HUES64 (cell line): ENCODE data around the gene PLXNC1.
A peak's percentile ranks its signal among the peaks of the same experiment; 100 is the strongest.

Experiments used
- H3K27ac ChIP-seq: 2 replicates; pipeline ENCODE4 v1.7.0; 2013; ENCODE audit warnings: low read depth, low read length, inconsistent platforms
- H3K27me3 ChIP-seq: 2 replicates; pipeline ENCODE4 v1.6.1; 2013; ENCODE audit warnings: mild to moderate bottlenecking, low read length; ENCODE audit not compliant: insufficient read depth
- H3K36me3 ChIP-seq: 2 replicates; pipeline ENCODE4 v1.6.1; 2013; ENCODE audit warnings: mild to moderate bottlenecking, low read length; ENCODE audit not compliant: insufficient read depth
- H3K4me1 ChIP-seq: 2 replicates; pipeline ENCODE4 v1.6.1; 2013; ENCODE audit warnings: mild to moderate bottlenecking, low read length, moderate library complexity; ENCODE audit not compliant: insufficient read depth
- H3K4me3 ChIP-seq: 2 replicates; pipeline ENCODE4 v1.5.1; 2013; ENCODE audit warnings: mild to moderate bottlenecking, low read length, moderate library complexity
- H3K9ac ChIP-seq: 2 replicates; pipeline ENCODE4 v1.6.1; 2013; ENCODE audit warnings: mild to moderate bottlenecking, low read depth, low read length
- H3K9me3 ChIP-seq: 2 replicates; pipeline ENCODE4 v1.6.1; 2013; ENCODE audit warnings: low read depth, low read length; ENCODE audit not compliant: insufficient read depth
- WGBS: fragments of 150-250, 120-280 bp; methylation state at CpG from one replicate; pipeline ENCODE4 v1.1.7; 2013; ENCODE audit warnings: missing lambda C conversion rate; 5-methylcytosine and 5-hydroxymethylcytosine counted together

Gene PLXNC1

DNA sequence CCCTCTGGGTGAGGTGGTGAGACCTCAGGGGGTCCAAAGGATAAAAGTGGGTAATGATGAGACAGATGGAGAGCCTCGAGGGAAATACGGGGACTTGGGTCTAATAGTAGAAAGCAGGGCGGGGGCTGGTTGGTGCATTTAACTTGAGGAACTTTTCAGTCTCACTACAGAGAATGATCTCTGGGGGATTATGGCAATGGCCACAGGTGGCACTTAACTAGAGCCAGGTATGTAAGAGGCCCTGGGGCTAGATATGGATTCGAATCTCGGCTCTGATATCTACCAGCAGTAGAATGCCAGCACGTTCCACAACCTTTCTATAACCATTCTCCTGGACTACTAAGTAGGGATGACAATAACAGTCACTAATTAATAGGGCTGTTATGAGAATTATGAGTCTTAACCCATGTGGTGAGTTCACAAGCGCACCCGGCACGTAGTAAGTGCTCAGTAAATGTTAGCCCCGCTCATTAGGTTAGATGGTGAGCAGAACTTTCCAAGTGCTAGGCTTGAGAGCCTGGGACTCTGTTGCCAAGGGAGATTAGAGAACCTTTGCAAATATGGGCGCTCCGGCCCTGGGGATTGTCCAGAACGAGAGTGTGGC is 888 bp upstream of the PLXNC1 start:
- H3K27me3 ChIP-seq = peaks cover 96% of the 10 kb centered on the region
- 57% methylated on average over 13 of the region's 13 CpGs for WGBS

DNA sequence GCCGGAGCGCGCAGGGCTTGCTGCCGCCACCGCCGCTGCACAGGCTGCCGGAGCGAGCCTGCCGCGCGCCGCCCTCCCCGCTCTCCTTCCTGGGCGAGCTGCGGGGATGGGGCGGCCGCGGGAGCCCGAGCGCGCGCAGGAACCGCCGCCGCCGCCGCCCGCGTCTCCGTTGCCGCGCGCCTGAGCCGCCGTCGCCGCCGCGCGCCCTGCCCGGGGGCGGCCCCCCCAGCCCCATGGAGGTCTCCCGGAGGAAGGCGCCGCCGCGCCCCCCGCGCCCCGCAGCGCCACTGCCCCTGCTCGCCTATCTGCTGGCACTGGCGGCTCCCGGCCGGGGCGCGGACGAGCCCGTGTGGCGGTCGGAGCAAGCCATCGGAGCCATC is 352 bp downstream of the PLXNC1 start:
- peaks cover 20% of the 10 kb centered on the region for H3K4me1 ChIP-seq
- H3K4me3 ChIP-seq = peak overlapping the region; percentile 66
- whole genome bisulfite sequencing = under 1% methylated on average over 62 of the region's 62 CpGs
- peaks cover 100% of the 10 kb centered on the region for H3K27me3 ChIP-seq
- no peaks in the 10 kb centered on the region for H3K36me3 ChIP-seq
- H3K27ac ChIP-seq = no peak overlapping the region
- no peak overlapping the region; the same call in 1 of the 2 replicates for H3K9ac ChIP-seq
- H3K9me3 ChIP-seq = no peaks in the 10 kb centered on the region

More for the DNA sequence above, 888 bp upstream of the PLXNC1 start:
- H3K9me3 ChIP-seq = no peaks in the 10 kb centered on the region
- peaks cover 16% of the 10 kb centered on the region for H3K4me1 ChIP-seq
- peak overlapping the region; percentile 36; the same call in 1 of the 2 replicates for H3K9ac ChIP-seq
- H3K36me3 ChIP-seq = no peaks in the 10 kb centered on the region
- no peak overlapping the region for H3K27ac ChIP-seq
- H3K4me3 ChIP-seq = peak overlapping the region; percentile 66

DNA sequence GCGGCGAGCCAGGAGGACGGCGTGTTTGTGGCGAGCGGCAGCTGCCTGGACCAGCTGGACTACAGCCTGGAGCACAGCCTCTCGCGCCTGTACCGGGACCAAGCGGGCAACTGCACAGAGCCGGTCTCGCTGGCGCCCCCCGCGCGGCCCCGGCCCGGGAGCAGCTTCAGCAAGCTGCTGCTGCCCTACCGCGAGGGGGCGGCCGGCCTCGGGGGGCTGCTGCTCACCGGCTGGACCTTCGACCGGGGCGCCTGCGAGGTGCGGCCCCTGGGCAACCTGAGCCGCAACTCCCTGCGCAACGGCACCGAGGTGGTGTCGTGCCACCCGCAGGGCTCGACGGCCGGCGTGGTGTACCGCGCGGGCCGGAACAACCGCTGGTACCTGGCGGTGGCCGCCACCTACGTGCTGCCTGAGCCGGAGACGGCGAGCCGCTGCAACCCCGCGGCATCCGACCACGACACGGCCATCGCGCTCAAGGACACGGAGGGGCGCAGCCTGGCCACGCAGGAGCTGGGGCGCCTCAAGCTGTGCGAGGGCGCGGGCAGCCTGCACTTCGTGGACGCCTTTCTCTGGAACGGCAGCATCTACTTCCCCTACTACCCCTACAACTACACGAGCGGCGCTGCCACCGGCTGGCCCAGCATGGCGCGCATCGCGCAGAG is 873 bp downstream of the PLXNC1 start:
- H3K9ac ChIP-seq = no peak overlapping the region; the same call in 1 of the 2 replicates
- no peaks in the 10 kb centered on the region for H3K36me3 ChIP-seq
- H3K27ac ChIP-seq = no peak overlapping the region
- WGBS = 2% methylated on average over 76 of the region's 76 CpGs
- peak overlapping the region; percentile 66 for H3K4me3 ChIP-seq
- H3K4me1 ChIP-seq = peaks cover 20% of the 10 kb centered on the region
- H3K27me3 ChIP-seq = peaks cover 100% of the 10 kb centered on the region
- H3K9me3 ChIP-seq = no peaks in the 10 kb centered on the region

DNA sequence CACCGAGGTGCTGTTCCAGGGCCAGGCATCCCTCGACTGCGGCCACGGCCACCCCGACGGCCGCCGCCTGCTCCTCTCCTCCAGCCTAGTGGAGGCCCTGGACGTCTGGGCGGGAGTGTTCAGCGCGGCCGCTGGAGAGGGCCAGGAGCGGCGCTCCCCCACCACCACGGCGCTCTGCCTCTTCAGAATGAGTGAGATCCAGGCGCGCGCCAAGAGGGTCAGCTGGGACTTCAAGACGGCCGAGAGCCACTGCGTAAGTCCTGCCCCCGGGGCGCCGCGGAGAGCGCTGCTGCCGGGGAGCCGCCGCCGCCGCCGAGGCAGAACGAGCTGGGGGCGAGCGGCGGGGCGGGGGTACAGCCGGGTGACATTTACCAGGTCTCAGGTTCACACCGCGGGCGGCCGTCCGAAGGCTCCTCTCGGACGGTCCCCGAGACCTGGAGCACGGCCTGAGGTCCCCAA is 1.4 kb downstream of the PLXNC1 start:
- no peaks in the 10 kb centered on the region for H3K36me3 ChIP-seq
- 1% methylated on average over 49 of the region's 49 CpGs for WGBS
- H3K27me3 ChIP-seq = peaks cover 100% of the 10 kb centered on the region
- H3K9me3 ChIP-seq = no peaks in the 10 kb centered on the region
- peaks cover 20% of the 10 kb centered on the region for H3K4me1 ChIP-seq
- no peak overlapping the region for H3K9ac ChIP-seq
- no peak overlapping the region for H3K27ac ChIP-seq
- H3K4me3 ChIP-seq = peak overlapping the region; percentile 66

DNA sequence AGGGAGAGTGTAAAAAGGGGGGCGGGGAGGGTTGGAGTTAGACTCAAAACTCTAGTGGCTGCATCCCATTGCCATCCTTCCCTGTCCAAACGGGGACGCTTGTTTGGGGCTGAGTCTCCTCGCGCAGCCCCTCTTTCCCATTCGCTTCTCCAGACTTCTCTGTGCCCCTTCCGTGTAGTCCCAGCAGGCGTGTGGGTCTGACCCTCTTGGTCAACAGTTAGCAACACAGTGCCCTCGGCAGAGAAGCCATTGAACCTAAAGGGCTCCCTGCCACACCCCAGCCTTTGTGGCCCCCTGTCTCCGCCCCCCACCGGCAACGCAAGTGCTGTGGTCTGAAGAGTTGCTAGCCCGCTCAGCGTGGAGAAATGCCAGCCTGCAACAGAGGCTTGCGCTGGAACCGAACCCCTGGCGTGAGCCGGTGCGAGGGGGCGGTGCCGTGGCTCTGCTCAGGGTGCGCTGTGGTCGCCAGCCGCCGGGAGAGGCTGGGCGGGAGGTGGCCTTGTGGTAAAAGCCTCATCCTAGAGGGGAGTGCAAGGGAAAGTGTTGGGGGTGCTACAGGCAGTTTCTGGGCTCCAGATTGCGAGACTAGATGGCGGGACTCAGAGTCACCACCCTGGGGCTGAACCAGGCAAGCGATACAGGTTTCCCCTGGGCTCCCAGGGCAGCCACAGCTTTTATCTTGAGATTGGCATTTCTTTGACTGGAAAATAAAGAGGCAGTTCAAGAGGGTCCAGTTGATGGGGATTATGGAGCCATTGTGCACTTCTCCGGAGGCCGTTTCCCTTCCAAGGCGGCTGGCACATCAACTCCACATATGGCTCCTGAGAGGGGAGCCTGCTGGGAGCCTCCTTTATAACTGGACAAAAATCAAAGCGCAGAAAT is 2.1 kb downstream of the PLXNC1 start:
- no peak overlapping the region for H3K9ac ChIP-seq
- H3K4me1 ChIP-seq = peaks cover 20% of the 10 kb centered on the region
- H3K36me3 ChIP-seq = no peaks in the 10 kb centered on the region
- H3K9me3 ChIP-seq = no peaks in the 10 kb centered on the region
- H3K4me3 ChIP-seq = peak overlapping the region; percentile 66
- peaks cover 100% of the 10 kb centered on the region for H3K27me3 ChIP-seq
- no peak overlapping the region for H3K27ac ChIP-seq
- WGBS = 11% methylated on average over 33 of the region's 33 CpGs

DNA sequence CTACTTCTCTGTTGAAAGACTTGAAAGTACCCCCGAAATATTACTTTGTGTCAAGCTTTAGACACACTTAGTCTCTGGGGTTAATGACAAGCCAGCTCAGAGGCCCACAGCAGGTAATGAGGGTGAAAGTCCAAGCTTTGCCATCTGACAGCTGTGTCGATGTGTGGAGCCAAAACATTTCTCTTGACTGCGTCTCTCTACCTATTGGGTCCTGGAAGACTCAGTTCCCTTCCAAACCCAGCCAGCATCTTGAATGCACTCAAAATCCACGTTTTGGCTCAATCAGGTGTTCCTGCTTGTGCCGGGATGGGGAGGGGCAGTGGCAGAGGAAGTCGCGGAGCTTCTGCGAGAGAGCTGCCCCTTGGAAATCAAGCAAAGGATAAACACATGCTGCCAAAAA is 3.2 kb downstream of the PLXNC1 start:
- whole genome bisulfite sequencing = 55% methylated on average over 8 of the region's 8 CpGs
- Histone ChIP-seq H3K27ac (no peak overlapping the region), H3K4me3 (no peak overlapping the region), H3K27me3 (peaks cover 95% of the 10 kb centered on the region), H3K9me3 (no peaks in the 10 kb centered on the region), H3K36me3 (no peaks in the 10 kb centered on the region), H3K9ac (no peak overlapping the region), H3K4me1 (peaks cover 20% of the 10 kb centered on the region)

DNA sequence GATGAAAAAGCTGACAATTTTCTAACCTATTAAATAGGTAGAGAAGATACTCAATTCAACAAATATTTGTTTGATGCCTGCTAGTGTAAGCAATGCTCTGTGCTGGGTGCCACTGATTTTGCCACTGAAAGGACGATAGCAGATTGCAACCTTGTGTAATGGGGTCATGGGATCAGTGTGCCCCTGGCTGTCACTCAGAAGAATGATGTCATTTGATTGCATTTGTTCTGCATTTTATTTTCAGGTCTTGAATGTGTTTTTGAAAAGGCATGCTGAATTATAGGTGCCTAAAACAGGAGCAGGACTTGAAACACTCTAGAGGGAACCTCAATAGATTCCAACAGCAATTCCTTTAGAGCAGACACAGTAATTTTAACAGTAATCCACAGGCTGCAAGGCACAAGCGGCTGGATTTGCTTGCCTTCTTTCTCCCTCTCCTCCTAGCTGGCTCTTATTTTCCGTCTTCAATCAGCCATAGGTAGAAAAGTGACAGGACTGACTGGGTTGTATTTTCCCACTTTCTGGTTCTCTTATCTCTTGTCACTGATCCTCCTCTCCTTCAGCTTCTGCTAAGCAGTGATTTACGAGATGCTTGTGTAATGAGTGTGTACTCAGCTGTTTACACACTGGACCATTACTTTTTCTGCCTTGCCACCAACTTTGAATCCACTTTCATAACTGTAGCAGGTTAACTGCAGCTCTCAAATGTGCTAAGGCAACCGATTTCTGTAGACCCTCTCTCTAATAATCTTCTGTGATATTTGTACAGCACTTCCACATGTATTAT is 4.1 kb downstream of the PLXNC1 start:
- Histone ChIP-seq H3K27me3 (peaks cover 94% of the 10 kb centered on the region), H3K4me1 (peaks cover 20% of the 10 kb centered on the region), H3K9ac (no peak overlapping the region), H3K36me3 (no peaks in the 10 kb centered on the region), H3K27ac (no peak overlapping the region), H3K4me3 (no peak overlapping the region), H3K9me3 (no peaks in the 10 kb centered on the region)
- WGBS = 75% methylated on average over 5 of the region's 5 CpGs

DNA sequence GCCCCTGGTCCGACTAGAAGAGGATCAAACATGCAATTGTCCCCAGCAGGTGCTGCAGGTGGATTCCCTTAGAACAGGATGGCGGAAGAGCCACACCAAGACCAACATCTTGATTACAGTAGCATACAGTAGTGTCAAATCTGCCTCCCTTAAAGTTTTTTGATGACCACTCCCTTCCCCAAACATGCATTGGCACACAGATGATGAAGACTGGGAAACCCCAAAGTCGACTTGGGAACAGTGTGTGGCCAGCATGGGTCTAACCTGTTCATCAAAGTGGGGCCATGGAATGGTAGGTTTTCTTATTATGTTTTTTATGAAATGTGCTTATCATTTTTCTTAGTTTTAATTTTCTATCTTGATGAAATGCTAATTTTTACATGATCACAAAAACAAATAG is 8.8 kb downstream of the PLXNC1 start:
- Histone ChIP-seq H3K27ac (no peak overlapping the region), H3K27me3 (peaks cover 72% of the 10 kb centered on the region), H3K4me3 (no peak overlapping the region), H3K9me3 (no peaks in the 10 kb centered on the region), H3K36me3 (no peaks in the 10 kb centered on the region), H3K9ac (no peak overlapping the region), H3K4me1 (peaks cover 7% of the 10 kb centered on the region)
- 92% methylated on average over 3 of the region's 3 CpGs for WGBS

DNA sequence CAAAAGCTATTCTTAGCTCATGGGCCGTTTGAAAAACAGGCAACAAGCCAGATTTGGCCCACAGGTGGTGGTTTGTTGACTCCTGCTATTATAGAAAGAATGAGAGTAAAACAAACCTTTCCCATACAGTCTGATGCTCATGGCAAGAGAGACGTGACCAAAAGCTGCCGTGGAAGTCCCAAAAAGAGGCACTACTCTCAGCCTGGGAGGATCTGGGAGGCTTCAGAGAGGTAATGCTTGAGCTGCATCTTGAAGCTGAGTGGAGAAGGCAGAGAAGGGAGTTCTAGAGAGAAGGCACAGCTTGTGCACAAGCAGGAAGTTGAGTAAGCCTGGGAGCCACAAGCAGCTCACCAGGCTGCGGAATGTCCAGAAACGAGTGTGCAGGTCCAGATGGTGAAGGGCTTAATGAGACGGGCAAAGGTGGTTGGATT is 9.6 kb downstream of the PLXNC1 start:
- H3K27ac ChIP-seq = no peak overlapping the region
- no peaks in the 10 kb centered on the region for H3K9me3 ChIP-seq
- H3K36me3 ChIP-seq = no peaks in the 10 kb centered on the region
- WGBS = 81% methylated on average over 6 of the region's 6 CpGs
- no peaks in the 10 kb centered on the region; the same call in 1 of the 2 replicates for H3K4me1 ChIP-seq
- peaks cover 70% of the 10 kb centered on the region for H3K27me3 ChIP-seq
- no peak overlapping the region for H3K4me3 ChIP-seq
- H3K9ac ChIP-seq = no peak overlapping the region

DNA sequence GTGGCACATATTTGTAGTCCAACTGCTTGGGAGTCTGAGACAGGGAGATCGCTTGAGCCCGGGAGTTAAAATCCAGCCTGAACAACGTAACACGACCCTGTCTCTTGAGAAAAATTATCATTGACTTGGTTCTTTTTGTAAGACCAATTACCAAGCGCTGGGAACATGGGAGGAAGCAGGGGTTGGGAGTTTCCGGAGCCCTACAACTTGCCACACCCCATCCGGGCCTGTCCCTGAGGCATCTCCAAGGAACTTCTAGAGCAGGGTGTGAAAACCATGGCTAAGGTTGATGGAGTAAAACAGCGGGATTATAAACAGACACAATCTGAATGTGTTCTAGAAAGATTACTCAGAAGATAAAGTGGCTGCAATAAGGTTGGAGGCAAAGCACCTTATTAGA is 10.3 kb downstream of the PLXNC1 start:
- Histone ChIP-seq H3K9me3 (no peaks in the 10 kb centered on the region), H3K4me3 (no peak overlapping the region), H3K27ac (no peak overlapping the region), H3K4me1 (no peaks in the 10 kb centered on the region; the same call in 1 of the 2 replicates), H3K27me3 (peaks cover 68% of the 10 kb centered on the region), H3K9ac (no peak overlapping the region), H3K36me3 (no peaks in the 10 kb centered on the region)
- WGBS = 95% methylated on average over 8 of the region's 8 CpGs
